Ovary (tissue), 3 donors: Measurements from ENCODE around the gene PCED1B.

Source experiments
- CTCF ChIP-seq, 3 donors: fragments of 450-650 bp in 2 of 3; fragments of 200-600 bp in 1 of 3; IDR thresholded peaks; one replicate each; pipeline versions ENCODE4 v1.5.1 to v1.8.0; 2016 to 2022; ENCODE audit warnings: antibody characterized with exemption in 3 of 3, mild to moderate bottlenecking in 1 of 3
- POLR2A ChIP-seq: fragments of 450-650 bp; IDR thresholded peaks from one replicate; pipeline ENCODE4 v1.6.1; 2017; ENCODE audit warnings: antibody characterized with exemption, mild to moderate bottlenecking, moderate library complexity
- donor health status: DM: no; HTN: no; CAD: no.

- TF ChIP-seq POLR2A (no peak), CTCF (IDR thresholded peaks at IDR 0.05) (no peak)
Measured at GRCh38 chr12:47094804-47095203, 15.4 kb downstream of the PCED1B start.
